Panc1 (cell line): Measurements from ENCODE around the gene MCM9. TPM values are rescaled to one million over a fixed set of nuclear protein-coding genes. Genes with fewer than 3 reads are reported as not detected.

Source experiments
- ATAC-seq: fragments of 200-7000 bp; cut with Tn5 transposase; 2 replicates; pipeline ENCODE4 v1.9.1; 2020; ENCODE audit warnings: mild to moderate bottlenecking, moderate library complexity
- BruUV-seq: library from RNA; stranded (reverse); fragments of 400-500 nt; replicated peaks from 2 replicates; lab custom pipeline; 2021; lab: Mats Ljungman, UMichigan
- CTCF ChIA-PET: fragments of 300-600 bp; sonication (Branson Sonifier 250); formaldehyde crosslinking; loops from one replicate; lab custom pipeline; 2022; ENCODE audit warnings: antibody characterized with exemption; lab: Charles Lee
- POLR2A ChIA-PET: fragments of 300-600 bp; sonication (Branson Sonifier 250); formaldehyde crosslinking; loops from one replicate; lab custom pipeline; 2022; ENCODE audit warnings: antibody characterized with exemption; lab: Charles Lee
- DNase-seq: peaks from one replicate; pipeline ENCODE4 v3.0.0-alpha.2; 2010; ENCODE audit warnings: low read depth, low spot score
- H3K27ac ChIP-seq: 2 replicates; pipeline ENCODE4 v1.5.1; 2011; ENCODE audit warnings: mild to moderate bottlenecking, low read length, inconsistent platforms
- H3K27me3 ChIP-seq: fragments of 200-500 bp; sonication (Bioruptor generic); 2 replicates; pipeline ENCODE4 v1.6.0; 2014; ENCODE audit warnings: low read length, inconsistent platforms; ENCODE audit not compliant: control insufficient read depth, insufficient read depth
- H3K36me3 ChIP-seq: fragments of 200-500 bp; sonication (Bioruptor generic); 2 replicates; pipeline ENCODE4 v1.5.1; 2014; ENCODE audit warnings: inconsistent platforms, mild to moderate bottlenecking, low read length, moderate library complexity; ENCODE audit not compliant: control insufficient read depth, insufficient read depth
- H3K4me1 ChIP-seq: 2 replicates; pipeline ENCODE4 v1.5.1; 2011; ENCODE audit warnings: inconsistent platforms, mild to moderate bottlenecking, low read length, moderate library complexity; ENCODE audit not compliant: control insufficient read depth, insufficient read depth
- H3K4me3 ChIP-seq, 2 experiments: 2 replicates each; pipeline ENCODE4 v1.5.1; 2011 to 2012; ENCODE audit warnings: low read depth in 2 of 2, low read length in 2 of 2, mild to moderate bottlenecking in 2 of 2, inconsistent platforms in 1 of 2, moderate library complexity in 1 of 2
- H3K9me3 ChIP-seq: fragments of 200-500 bp; sonication (Bioruptor generic); 2 replicates; pipeline ENCODE4 v1.5.1; 2014; ENCODE audit warnings: low read depth, mild to moderate bottlenecking, inconsistent platforms, low read length, moderate library complexity; ENCODE audit not compliant: control insufficient read depth, insufficient read depth
- CTCF ChIP-seq: fragments of 450-650 bp; IDR thresholded peaks from 2 replicates; pipeline ENCODE4 v1.5.1; 2017; ENCODE audit warnings: mild to moderate bottlenecking
- POLR2AphosphoS5 ChIP-seq: IDR thresholded peaks from 2 replicates; pipeline ENCODE4 v1.6.1; 2012; ENCODE audit warnings: mild to moderate bottlenecking, low read depth, low read length, moderate library complexity
- REST ChIP-seq, 2 experiments: IDR thresholded peaks; 2 replicates each; pipeline ENCODE4 v1.6.1; 2011 to 2012; ENCODE audit warnings: low read depth in 2 of 2, control low read depth in 1 of 2, low read length in 1 of 2, mild to moderate bottlenecking in 1 of 2, moderate library complexity in 1 of 2; ENCODE audit not compliant: insufficient read depth in 1 of 2
- SIN3A ChIP-seq: IDR thresholded peaks from 2 replicates; pipeline ENCODE4 v1.6.1; 2012; ENCODE audit warnings: low read depth, mild to moderate bottlenecking, low read length, moderate library complexity, borderline replicate concordance; ENCODE audit not compliant: insufficient read depth
- TCF7L2 ChIP-seq: IDR thresholded peaks from 2 replicates; pipeline ENCODE4 v1.6.1; 2011; ENCODE audit warnings: mild to moderate bottlenecking, low read depth, low read length, inconsistent platforms
- in situ Hi-C: cut with HindIII; loops from 2 replicates; pipeline ENCODE4 v1.10.0; 2016; ENCODE audit warnings: low sequenced_read_pairs, low pct_unique_long_range_greater_than_20kb
- intact Hi-C: fragments of 100-400 bp; cut with micrococcal nuclease; formaldehyde crosslinking; loops from one replicate; pipeline ENCODE4 v1.10.0; 2022; ENCODE audit not compliant: unreplicated experiment
- total RNA-seq: library from RNA; stranded (reverse); gene quantifications from one replicate; pipeline ENCODE4 v1.2.1, GENCODE V29; 2021; ENCODE audit not compliant: unreplicated experiment

The MCM9 gene
- total RNA-seq, 1 experiment from 2014 or later, result 20.4 TPM

- no peak for DNase-seq
- POLR2A ChIA-PET, result no interaction called here
- H3K4me3 ChIP-seq, result no peak overlapping the region
- H3K27ac ChIP-seq, result no peak overlapping the region
- TF ChIP-seq CTCF, result no peak
- no peak for TF ChIP-seq SIN3A
- no peak for TF ChIP-seq TCF7L2
- TF ChIP-seq POLR2AphosphoS5, result no peak
- no peak for TF ChIP-seq REST (IDR thresholded peaks at IDR 0.05; ENCODE audit: insufficient read depth in 1 of 2, low read depth in 2 of 2, low read length in 1 of 2)
- intact Hi-C loops, result no loop called here
- H3K36me3 ChIP-seq, result no peaks in the 10 kb centered on the region
- no peak for ATAC-seq
- in situ Hi-C loops, result no loop called here
- BruUV-seq, result no TSS peak
- H3K4me1 ChIP-seq, result peaks cover 20% of the 10 kb centered on the region
- CTCF ChIA-PET, result no interaction called here
- H3K27me3 ChIP-seq, result no peaks in the 10 kb centered on the region
- H3K9me3 ChIP-seq, result peaks cover 12% of the 10 kb centered on the region; the same call in 1 of the 2 replicates
These were observed 72.5 kb downstream of the MCM9 start for GRCh38 chr6:118862443-118862842.

- in situ Hi-C loops, result no loop called here
- no peak for ATAC-seq
- Histone ChIP-seq H3K27me3 (no peaks in the 10 kb centered on the region), H3K27ac (no peak overlapping the region), H3K4me1 (peaks cover 20% of the 10 kb centered on the region), H3K9me3 (peaks cover 4% of the 10 kb centered on the region; the same call in 1 of the 2 replicates), H3K36me3 (no peaks in the 10 kb centered on the region), H3K4me3 (no peak overlapping the region)
- intact Hi-C loops, result no loop called here
- TF ChIP-seq POLR2AphosphoS5 (no peak), CTCF (no peak), REST (IDR thresholded peaks at IDR 0.05; ENCODE audit: insufficient read depth in 1 of 2, low read depth in 2 of 2, low read length in 1 of 2) (no peak), TCF7L2 (no peak), SIN3A (no peak)
- no peak for DNase-seq
- BruUV-seq, result no TSS peak
- POLR2A ChIA-PET, result no interaction called here
- CTCF ChIA-PET, result no interaction called here
These were observed 74.1 kb downstream of the MCM9 start for GRCh38 chr6:118860880-118861279.
